ENCODE measurements around the gene SERBP1. TPM values are rescaled to one million over a fixed set of nuclear protein-coding genes. Genes with fewer than 3 reads are reported as not detected.

SERBP1 gene
- total RNA-seq, 2 experiments from 2014 or later = 270 to 410 TPM

DNA sequence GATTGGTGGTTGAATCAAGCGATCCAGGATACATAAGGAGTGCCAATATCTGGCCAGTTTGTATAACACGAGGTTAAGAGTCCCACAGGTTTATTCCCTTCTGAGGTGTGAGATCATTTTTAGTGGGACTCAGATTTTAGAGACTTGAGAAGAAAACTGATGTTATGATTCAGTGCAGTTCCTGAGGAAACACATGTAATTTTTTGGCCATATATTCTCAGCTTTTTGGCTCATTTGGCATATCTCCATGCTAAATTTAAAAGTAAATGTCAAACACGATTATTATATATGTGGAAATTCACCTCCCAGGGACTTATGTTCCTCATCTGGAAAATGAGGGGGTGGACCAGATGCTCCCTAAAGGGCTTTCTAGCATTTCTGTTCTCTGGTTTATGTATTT, 39.2 kb upstream of the SERBP1 start:
- no peak overlapping the region for H2AFZ ChIP-seq (ENCODE audit: low read length)
- no peaks in the 10 kb centered on the region for H3K4me1 ChIP-seq (ENCODE audit: insufficient read depth, low read length, poor library complexity, severe bottlenecking)

DNA sequence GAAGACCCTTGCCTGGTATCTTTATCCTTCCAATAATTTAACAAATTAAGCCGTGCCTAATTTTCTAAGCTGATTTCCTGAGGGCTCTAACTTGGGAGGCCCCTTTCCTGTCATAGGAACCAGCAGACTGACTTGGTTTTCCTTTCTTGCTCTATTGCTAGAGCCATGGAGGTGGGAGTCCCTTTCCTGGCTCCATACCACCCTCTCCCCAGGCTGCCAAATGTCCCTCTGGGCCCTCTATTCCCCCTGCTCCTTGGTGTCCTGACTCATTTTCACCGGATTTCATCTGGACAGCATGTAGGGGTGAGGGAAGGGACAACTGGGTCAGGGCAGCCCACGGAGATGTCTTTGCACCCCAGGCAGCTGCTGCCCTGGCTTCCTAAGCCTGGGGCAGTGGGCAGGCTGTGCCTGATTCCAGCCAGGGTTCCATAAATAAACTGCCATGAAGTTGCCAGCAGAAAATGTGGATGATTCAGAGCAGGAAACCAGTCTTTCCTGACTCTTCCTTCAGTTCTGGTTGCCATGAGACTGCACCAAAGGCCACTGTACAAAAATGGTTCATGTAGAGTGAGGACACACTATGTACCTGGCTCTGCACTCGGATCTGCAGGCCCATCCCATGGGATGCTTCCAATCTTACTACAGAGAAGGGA, 38.0 kb upstream of the SERBP1 start:
- Histone ChIP-seq H4K20me1 (ENCODE audit: insufficient read depth, low read length) (no peaks in the 10 kb centered on the region), H3K4me2 (ENCODE audit: low read length) (no peak overlapping the region), H3K9me3 (ENCODE audit: low read length) (no peaks in the 10 kb centered on the region), H3K36me3 (ENCODE audit: insufficient read depth, low read length) (no peaks in the 10 kb centered on the region), H3K27ac (ENCODE audit: low read depth, low read length, poor library complexity, severe bottlenecking) (no peak overlapping the region), H2AFZ (ENCODE audit: low read length) (no peak overlapping the region), H3K9me2 (ENCODE audit: insufficient read depth, low read length) (no peaks in the 10 kb centered on the region), H3K79me2 (ENCODE audit: insufficient read depth, low read depth, low read length) (no peaks in the 10 kb centered on the region), H3K4me1 (ENCODE audit: insufficient read depth, low read length, poor library complexity, severe bottlenecking) (no peaks in the 10 kb centered on the region), H3K4me3 (ENCODE audit: low read depth, low read length, poor library complexity, severe bottlenecking) (no peak overlapping the region)
- TF ChIP-seq CTCF (conservative IDR thresholded peaks at IDR 0.05; ENCODE audit: low read length) = no peak
- no peak for TF ChIP-seq EZH2phosphoT487 (IDR thresholded peaks at IDR 0.05; ENCODE audit: borderline replicate concordance, low read depth, low read length)
- no TSS peak for BruUV-seq (replicated peaks)
- POLR2A ChIA-PET = no interaction called here
- CTCF ChIA-PET (ENCODE audit: unreplicated experiment) = no interaction called here
- intact Hi-C loops (cut with micrococcal nuclease; ENCODE audit: unreplicated experiment) = no loop called here
- DNase-seq (ENCODE audit: low spot score) = no peak

More for the DNA sequence above, 39.2 kb upstream of the SERBP1 start:
- Histone ChIP-seq H4K20me1 (ENCODE audit: insufficient read depth, low read length) (no peaks in the 10 kb centered on the region), H3K36me3 (ENCODE audit: insufficient read depth, low read length) (no peaks in the 10 kb centered on the region), H3K9me2 (ENCODE audit: insufficient read depth, low read length) (no peaks in the 10 kb centered on the region), H3K4me3 (ENCODE audit: low read depth, low read length, poor library complexity, severe bottlenecking) (no peak overlapping the region), H3K4me2 (ENCODE audit: low read length) (no peak overlapping the region), H3K79me2 (ENCODE audit: insufficient read depth, low read depth, low read length) (no peaks in the 10 kb centered on the region), H3K9me3 (ENCODE audit: low read length) (no peaks in the 10 kb centered on the region), H3K27ac (ENCODE audit: low read depth, low read length, poor library complexity, severe bottlenecking) (no peak overlapping the region)
- intact Hi-C loops (cut with micrococcal nuclease; ENCODE audit: unreplicated experiment) = no loop called here
- TF ChIP-seq EZH2phosphoT487 (IDR thresholded peaks at IDR 0.05; ENCODE audit: borderline replicate concordance, low read depth, low read length) = no peak
- TF ChIP-seq CTCF (conservative IDR thresholded peaks at IDR 0.05; ENCODE audit: low read length) = no peak
- POLR2A ChIA-PET = no interaction called here
- no peak for DNase-seq (ENCODE audit: low spot score)
- BruUV-seq (replicated peaks) = no TSS peak
- CTCF ChIA-PET (ENCODE audit: unreplicated experiment) = no interaction called here

GRCh38 chr1:67465375-67465774, 35.2 kb upstream of the SERBP1 start:
- H2AFZ ChIP-seq (ENCODE audit: low read length) = no peak overlapping the region
- ChIA-PET POLR2A (no interaction called here), CTCF (ENCODE audit: unreplicated experiment) (no interaction called here)
- H3K79me2 ChIP-seq (ENCODE audit: insufficient read depth, low read depth, low read length) = no peaks in the 10 kb centered on the region
- no peaks in the 10 kb centered on the region for H4K20me1 ChIP-seq (ENCODE audit: insufficient read depth, low read length)
- no TSS peak for BruUV-seq (replicated peaks)
- H3K9me2 ChIP-seq (ENCODE audit: insufficient read depth, low read length) = no peaks in the 10 kb centered on the region
- no peak overlapping the region for H3K4me2 ChIP-seq (ENCODE audit: low read length)
- TF ChIP-seq CTCF (conservative IDR thresholded peaks at IDR 0.05; ENCODE audit: low read length) = no peak
- no peak for TF ChIP-seq EZH2phosphoT487 (IDR thresholded peaks at IDR 0.05; ENCODE audit: borderline replicate concordance, low read depth, low read length)
- no peaks in the 10 kb centered on the region for H3K9me3 ChIP-seq (ENCODE audit: low read length)
- H3K4me1 ChIP-seq (ENCODE audit: insufficient read depth, low read length, poor library complexity, severe bottlenecking) = no peaks in the 10 kb centered on the region
- no peaks in the 10 kb centered on the region for H3K36me3 ChIP-seq (ENCODE audit: insufficient read depth, low read length)
- no peak for DNase-seq (ENCODE audit: low spot score)
- no peak overlapping the region for H3K4me3 ChIP-seq (ENCODE audit: low read depth, low read length, poor library complexity, severe bottlenecking)
- H3K27ac ChIP-seq (ENCODE audit: low read depth, low read length, poor library complexity, severe bottlenecking) = no peak overlapping the region
- intact Hi-C loops (cut with micrococcal nuclease; ENCODE audit: unreplicated experiment) = no loop called here
